ENCODE results near the gene CTDSPL. TPM values are rescaled to one million over a fixed set of nuclear protein-coding genes. Genes with fewer than 3 reads are reported as not detected.

Gene CTDSPL
- polyA plus RNA-seq, 1 experiment = 40.4 TPM

- H3K4me3 ChIP-seq (ENCODE audit: low read depth, low read length) = no peak overlapping the region
- DNase-seq (ENCODE audit: low read depth, low spot score) = no peak
- H3K27ac ChIP-seq (ENCODE audit: low read depth, low read length) = peak overlapping the region; percentile 3
- ChIA-PET CTCF (interaction anchor here (1.7 to 2.6 kb wide), 3 partner anchors 17 to 94 kb away, joined by 6 to 13 read pairs (median 8); no protein-coding TSS in a partner anchor), POLR2A (interaction anchor here (0.7 kb wide), 1 partner anchor 19 kb away, joined by 3 read pairs; no protein-coding TSS in a partner anchor)
- H3K9me3 ChIP-seq (ENCODE audit: control insufficient read depth, insufficient read depth, low read length) = no peaks in the 10 kb centered on the region
- H3K27me3 ChIP-seq (ENCODE audit: control insufficient read depth, insufficient read depth, low read length) = no peaks in the 10 kb centered on the region
- TF ChIP-seq CTCF (IDR thresholded peaks at IDR 0.05; ENCODE audit: low read depth, low read length) = no peak
Measured at GRCh38 chr3:37949866-37950265, 88.2 kb downstream of the CTDSPL start.

DNA sequence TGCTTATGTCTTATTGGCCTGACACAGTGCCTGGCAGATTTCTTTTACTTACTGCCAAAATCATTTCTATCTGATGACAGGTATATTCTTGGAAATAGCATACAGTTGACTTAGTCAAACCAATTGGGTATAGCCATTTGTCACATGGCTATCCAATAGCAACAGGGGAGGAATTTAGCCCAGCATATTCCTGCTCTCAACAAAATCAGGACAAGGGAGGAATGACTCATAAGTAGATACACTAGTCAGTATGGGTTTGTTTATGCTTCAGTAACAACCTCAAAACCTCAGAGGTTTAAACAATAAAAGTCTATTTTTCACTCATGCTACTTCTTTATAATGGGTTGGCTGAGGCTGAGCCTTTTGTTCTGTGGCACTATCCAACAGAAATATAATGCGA, 90.9 kb downstream of the CTDSPL start:
- no peak for TF ChIP-seq CTCF (IDR thresholded peaks at IDR 0.05; ENCODE audit: low read depth, low read length)
- Histone ChIP-seq H3K9me3 (ENCODE audit: control insufficient read depth, insufficient read depth, low read length) (no peaks in the 10 kb centered on the region), H3K27ac (ENCODE audit: low read depth, low read length) (no peak overlapping the region), H3K4me3 (ENCODE audit: low read depth, low read length) (no peak overlapping the region), H3K27me3 (ENCODE audit: control insufficient read depth, insufficient read depth, low read length) (no peaks in the 10 kb centered on the region)
- no peak for DNase-seq (ENCODE audit: low read depth, low spot score)
- POLR2A ChIA-PET = no interaction called here
- CTCF ChIA-PET = interaction anchor here (1.3 to 5.4 kb wide), 2 partner anchors 15 to 21 kb away, joined by 3 to 30 read pairs; no protein-coding TSS in a partner anchor

DNA sequence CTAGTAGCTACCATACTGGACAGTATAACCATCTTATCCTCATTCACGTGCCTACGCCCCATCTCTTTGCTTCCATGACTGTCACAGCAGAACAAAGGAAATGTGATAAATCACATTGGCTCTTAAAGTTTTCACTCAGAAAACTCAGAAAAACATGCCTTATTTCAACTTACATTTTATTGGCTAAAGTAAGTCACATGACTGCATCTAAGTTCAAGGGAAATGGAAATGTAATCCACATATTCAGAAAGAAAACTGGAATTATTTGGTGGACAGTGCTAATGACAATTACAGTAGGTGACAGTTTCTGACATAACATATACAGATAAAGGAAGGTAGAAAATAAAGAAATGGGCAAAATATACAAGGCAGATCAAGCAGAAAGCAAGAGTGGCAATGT, 91.5 kb downstream of the CTDSPL start:
- no peak overlapping the region for H3K27ac ChIP-seq (ENCODE audit: low read depth, low read length)
- ChIA-PET CTCF (interaction anchor here (1.2 to 5.4 kb wide), 2 partner anchors 14 to 97 kb away, joined by 3 to 30 read pairs; no protein-coding TSS in a partner anchor), POLR2A (no interaction called here)
- TF ChIP-seq CTCF (IDR thresholded peaks at IDR 0.05; ENCODE audit: low read depth, low read length) = no peak
- no peak overlapping the region for H3K4me3 ChIP-seq (ENCODE audit: low read depth, low read length)
- DNase-seq (ENCODE audit: low read depth, low spot score) = no peak
- H3K27me3 ChIP-seq (ENCODE audit: control insufficient read depth, insufficient read depth, low read length) = no peaks in the 10 kb centered on the region
- no peaks in the 10 kb centered on the region for H3K9me3 ChIP-seq (ENCODE audit: control insufficient read depth, insufficient read depth, low read length)

- DNase-seq (ENCODE audit: low read depth, low spot score) = no peak
- TF ChIP-seq CTCF (IDR thresholded peaks at IDR 0.05; ENCODE audit: low read depth, low read length) = no peak
- H3K9me3 ChIP-seq (ENCODE audit: control insufficient read depth, insufficient read depth, low read length) = no peaks in the 10 kb centered on the region
- no peak overlapping the region for H3K27ac ChIP-seq (ENCODE audit: low read depth, low read length)
- no peaks in the 10 kb centered on the region for H3K27me3 ChIP-seq (ENCODE audit: control insufficient read depth, insufficient read depth, low read length)
- ChIA-PET POLR2A (interaction anchor here (0.7 kb wide), 1 partner anchor 14 kb away, joined by 3 read pairs; no protein-coding TSS in a partner anchor), CTCF (interaction anchor here (1.2 to 5.4 kb wide), 3 partner anchors 14 to 98 kb away, joined by 3 to 30 read pairs (median 9); no protein-coding TSS in a partner anchor)
- no peak overlapping the region for H3K4me3 ChIP-seq (ENCODE audit: low read depth, low read length)
Measured at GRCh38 chr3:37953707-37954394, 92.2 kb downstream of the CTDSPL start.

- H3K9me3 ChIP-seq (ENCODE audit: control insufficient read depth, insufficient read depth, low read length) = no peaks in the 10 kb centered on the region
- ChIA-PET CTCF (interaction anchor here (2.5 to 5.4 kb wide), 3 partner anchors 13 to 99 kb away, joined by 9 to 30 read pairs (median 14); no protein-coding TSS in a partner anchor), POLR2A (no interaction called here)
- no peaks in the 10 kb centered on the region for H3K27me3 ChIP-seq (ENCODE audit: control insufficient read depth, insufficient read depth, low read length)
- H3K4me3 ChIP-seq (ENCODE audit: low read depth, low read length) = no peak overlapping the region
- no peak for DNase-seq (ENCODE audit: low read depth, low spot score)
- no peak overlapping the region for H3K27ac ChIP-seq (ENCODE audit: low read depth, low read length)
- no peak for TF ChIP-seq CTCF (IDR thresholded peaks at IDR 0.05; ENCODE audit: low read depth, low read length)
Measured at GRCh38 chr3:37954881-37955280, 93.2 kb downstream of the CTDSPL start.

Measured in AG04450 (cell line).